Activated naive CD8-positive, alpha-beta T cell (primary cell): ENCODE results near the gene MOV10.
"Not testable (repeated sequence)": the region's sequence is repeated elsewhere in the genome, so short reads cannot be mapped to it uniquely, and the experiment has no call there.

Source experiments
- H3K27ac Mint-ChIP-seq: one replicate; pipeline ENCODE4 v1.8.0; 2021; ENCODE audit warnings: mixed read lengths
- H3K27me3 Mint-ChIP-seq: one replicate; pipeline ENCODE4 v1.8.0; 2021; ENCODE audit warnings: mixed read lengths
- H3K36me3 Mint-ChIP-seq: one replicate; pipeline ENCODE4 v1.8.0; 2021; ENCODE audit warnings: mixed read lengths
- H3K4me1 Mint-ChIP-seq: one replicate; pipeline ENCODE4 v1.8.0; 2021; ENCODE audit warnings: low read depth, mixed read lengths
- H3K4me3 Mint-ChIP-seq: one replicate; pipeline ENCODE4 v1.8.0; 2021; ENCODE audit warnings: mild to moderate bottlenecking, mixed read lengths
- H3K9me3 Mint-ChIP-seq: one replicate; pipeline ENCODE4 v1.8.0; 2021; ENCODE audit warnings: low read depth, mixed read lengths

The MOV10 gene

GRCh38 chr1:112674440-112674985 lies at the start of gene MOV10:
MOV10 (plus strand) TSS chr1:112674659; CDS start chr1:112674913, 254 bp downstream.
- H3K36me3 Mint-ChIP-seq: peaks cover 6% of the 10 kb centered on the region
- peak within 1 kb of the TSS; percentile 92 for H3K4me3 Mint-ChIP-seq
- peaks cover 55% of the 10 kb centered on the region for H3K4me1 Mint-ChIP-seq
- H3K27me3 Mint-ChIP-seq: no peaks in the 10 kb centered on the region
- peak within 1 kb of the TSS; percentile 84 for H3K27ac Mint-ChIP-seq
- no peaks in the 10 kb centered on the region for H3K9me3 Mint-ChIP-seq

- peaks cover 28% of the 10 kb centered on the region for H3K36me3 Mint-ChIP-seq
- no peaks in the 10 kb centered on the region for H3K27me3 Mint-ChIP-seq
- H3K9me3 Mint-ChIP-seq: no peaks in the 10 kb centered on the region
- H3K27ac Mint-ChIP-seq: peak overlapping the region; percentile 91
- peaks cover 77% of the 10 kb centered on the region for H3K4me1 Mint-ChIP-seq
- peak overlapping the region; percentile 76 for H3K4me3 Mint-ChIP-seq
Observed at GRCh38 chr1:112625696-112626095, 48.8 kb upstream of the MOV10 start.

- Mint-ChIP-seq H3K4me3 (peak overlapping the region; percentile 11), H3K9me3 (no peaks in the 10 kb centered on the region), H3K36me3 (peaks cover 28% of the 10 kb centered on the region), H3K4me1 (peaks cover 78% of the 10 kb centered on the region), H3K27me3 (no peaks in the 10 kb centered on the region), H3K27ac (peak overlapping the region; percentile 91)
Observed at GRCh38 chr1:112626193-112626592, 48.3 kb upstream of the MOV10 start.

GRCh38 chr1:112626887-112627286 lies 47.6 kb upstream of the MOV10 start:
- peaks cover 82% of the 10 kb centered on the region for H3K4me1 Mint-ChIP-seq
- peaks cover 31% of the 10 kb centered on the region for H3K36me3 Mint-ChIP-seq
- no peaks in the 10 kb centered on the region for H3K9me3 Mint-ChIP-seq
- H3K27me3 Mint-ChIP-seq: no peaks in the 10 kb centered on the region
- H3K27ac Mint-ChIP-seq: peak overlapping the region; percentile 58
- H3K4me3 Mint-ChIP-seq: peak overlapping the region; percentile 11

GRCh38 chr1:112628516-112628915 lies 45.9 kb upstream of the MOV10 start:
- peaks cover 34% of the 10 kb centered on the region for H3K36me3 Mint-ChIP-seq
- no peaks in the 10 kb centered on the region for H3K27me3 Mint-ChIP-seq
- H3K9me3 Mint-ChIP-seq: no peaks in the 10 kb centered on the region
- H3K27ac Mint-ChIP-seq: peak overlapping the region; percentile 42
- H3K4me1 Mint-ChIP-seq: peaks cover 85% of the 10 kb centered on the region
- peak overlapping the region; percentile 44 for H3K4me3 Mint-ChIP-seq

GRCh38 chr1:112629256-112629655 lies 45.2 kb upstream of the MOV10 start:
- Mint-ChIP-seq H3K27me3 (no peaks in the 10 kb centered on the region), H3K27ac (peak overlapping the region; percentile 24), H3K4me3 (peak overlapping the region; percentile 11), H3K36me3 (peaks cover 34% of the 10 kb centered on the region), H3K9me3 (no peaks in the 10 kb centered on the region), H3K4me1 (peaks cover 88% of the 10 kb centered on the region)

GRCh38 chr1:112633628-112634027 lies 40.8 kb upstream of the MOV10 start:
- Mint-ChIP-seq H3K27ac (peak overlapping the region; percentile 66), H3K4me1 (peaks cover 75% of the 10 kb centered on the region), H3K4me3 (no peak overlapping the region), H3K36me3 (peaks cover 19% of the 10 kb centered on the region), H3K9me3 (no peaks in the 10 kb centered on the region), H3K27me3 (no peaks in the 10 kb centered on the region)

- Mint-ChIP-seq H3K4me1 (peaks cover 73% of the 10 kb centered on the region), H3K27ac (no peak overlapping the region), H3K4me3 (peak overlapping the region; percentile 20), H3K36me3 (peaks cover 16% of the 10 kb centered on the region), H3K9me3 (no peaks in the 10 kb centered on the region), H3K27me3 (no peaks in the 10 kb centered on the region)
Observed at GRCh38 chr1:112634367-112634766, 40.1 kb upstream of the MOV10 start.

- Mint-ChIP-seq H3K9me3 (no peaks in the 10 kb centered on the region), H3K4me3 (peak overlapping the region; percentile 49), H3K27me3 (no peaks in the 10 kb centered on the region), H3K36me3 (peaks cover 10% of the 10 kb centered on the region), H3K27ac (peak overlapping the region; percentile 61), H3K4me1 (peaks cover 62% of the 10 kb centered on the region)
Observed at GRCh38 chr1:112636056-112636455, 38.4 kb upstream of the MOV10 start.

GRCh38 chr1:112636597-112637253 lies 37.7 kb upstream of the MOV10 start:
- peaks cover 55% of the 10 kb centered on the region for H3K4me1 Mint-ChIP-seq
- peak overlapping the region; percentile 38 for H3K4me3 Mint-ChIP-seq

GRCh38 chr1:112637254-112638109 lies 37.0 kb upstream of the MOV10 start:
- Mint-ChIP-seq H3K4me3 (no peak overlapping the region), H3K36me3 (peaks cover 6% of the 10 kb centered on the region), H3K27ac (peak overlapping the region; percentile 80), H3K27me3 (no peaks in the 10 kb centered on the region), H3K4me1 (peaks cover 50% of the 10 kb centered on the region), H3K9me3 (no peaks in the 10 kb centered on the region)

More at GRCh38 chr1:112636597-112637253, 37.7 kb upstream of the MOV10 start:
- peak overlapping the region; percentile 80 for H3K27ac Mint-ChIP-seq
- no peaks in the 10 kb centered on the region for H3K27me3 Mint-ChIP-seq
- no peaks in the 10 kb centered on the region for H3K9me3 Mint-ChIP-seq
- H3K36me3 Mint-ChIP-seq: peaks cover 6% of the 10 kb centered on the region

GRCh38 chr1:112638110-112638428 lies 36.4 kb upstream of the MOV10 start:
- H3K36me3 Mint-ChIP-seq: peaks cover 5% of the 10 kb centered on the region
- H3K27ac Mint-ChIP-seq: no peak overlapping the region
- H3K9me3 Mint-ChIP-seq: no peaks in the 10 kb centered on the region
- no peaks in the 10 kb centered on the region for H3K27me3 Mint-ChIP-seq
- H3K4me1 Mint-ChIP-seq: peaks cover 49% of the 10 kb centered on the region
- no peak overlapping the region for H3K4me3 Mint-ChIP-seq

- H3K4me3 Mint-ChIP-seq, H3K27me3 Mint-ChIP-seq, H3K36me3 Mint-ChIP-seq, H3K27ac Mint-ChIP-seq, H3K9me3 Mint-ChIP-seq: not testable (repeated sequence)
- peaks cover 43% of the 10 kb centered on the region for H3K4me1 Mint-ChIP-seq
Observed at GRCh38 chr1:112640437-112640836, 34.0 kb upstream of the MOV10 start.

- Mint-ChIP-seq H3K36me3 (peaks cover 7% of the 10 kb centered on the region), H3K27me3 (no peaks in the 10 kb centered on the region), H3K4me1 (peaks cover 42% of the 10 kb centered on the region), H3K27ac (peak overlapping the region; percentile 66), H3K9me3 (no peaks in the 10 kb centered on the region), H3K4me3 (no peak overlapping the region)
Observed at GRCh38 chr1:112643080-112643479, 31.4 kb upstream of the MOV10 start.

GRCh38 chr1:112646225-112646624 lies 28.2 kb upstream of the MOV10 start:
- Mint-ChIP-seq H3K9me3 (no peaks in the 10 kb centered on the region), H3K27me3 (no peaks in the 10 kb centered on the region), H3K4me3 (no peak overlapping the region), H3K4me1 (peaks cover 39% of the 10 kb centered on the region), H3K36me3 (peaks cover 9% of the 10 kb centered on the region), H3K27ac (no peak overlapping the region)
